Measurements from ENCODE around the gene SDCBP2. TPM values are rescaled to one million over a fixed set of nuclear protein-coding genes. Genes with fewer than 3 reads are reported as not detected.
A peak's percentile ranks its signal among the peaks of the same experiment; 100 is the strongest.
"Not testable (repeated sequence)": the region's sequence is repeated elsewhere in the genome, so short reads cannot be mapped to it uniquely, and the experiment has no call there.

Gene SDCBP2
- total RNA-seq, 1 experiment from 2014 or later: 2.0 TPM

DNA sequence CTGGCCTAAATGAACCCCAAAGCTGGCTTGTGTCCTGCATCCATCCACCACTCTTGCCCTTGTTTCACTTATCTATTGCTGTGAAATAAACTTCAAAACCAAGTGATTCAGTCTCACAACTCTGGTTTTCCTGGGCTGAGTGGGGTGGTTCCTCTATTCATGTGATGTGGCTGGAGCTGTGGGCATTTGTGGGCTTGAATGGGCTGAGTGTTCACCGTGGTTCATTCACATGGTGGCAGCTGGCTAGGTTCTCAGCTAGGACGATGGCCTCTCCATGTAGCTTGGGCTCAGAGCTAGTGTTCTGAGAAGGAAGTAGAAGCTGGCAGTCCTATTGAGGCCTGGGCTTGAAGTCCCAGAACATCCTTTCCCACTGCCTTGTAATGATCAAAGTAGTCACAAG, 33.5 kb upstream of the SDCBP2 start:
- in situ Hi-C loops (cut with HindIII; ENCODE audit: low sequenced_read_pairs): no loop called here
- no peak for DNase-seq (ENCODE audit: low spot score)

GRCh38 chr20:1360094-1360846, 31.3 kb upstream of the SDCBP2 start:
- DNase-seq (ENCODE audit: low spot score): no peak
- in situ Hi-C loops (cut with HindIII; ENCODE audit: low sequenced_read_pairs): no loop called here

GRCh38 chr20:1357921-1358671, 29.2 kb upstream of the SDCBP2 start:
- DNase-seq (ENCODE audit: low spot score): no peak
- in situ Hi-C loops (cut with HindIII; ENCODE audit: low sequenced_read_pairs): no loop called here

GRCh38 chr20:1353956-1354355, 25.0 kb upstream of the SDCBP2 start:
- no peak for DNase-seq (ENCODE audit: low spot score)
- in situ Hi-C loops (cut with HindIII; ENCODE audit: low sequenced_read_pairs): no loop called here

GRCh38 chr20:1346315-1346969, 17.5 kb upstream of the SDCBP2 start:
- DNase-seq (ENCODE audit: low spot score): no peak
- in situ Hi-C loops (cut with HindIII; ENCODE audit: low sequenced_read_pairs): no loop called here

GRCh38 chr20:1345756-1346093, 16.8 kb upstream of the SDCBP2 start:
- in situ Hi-C loops (cut with HindIII; ENCODE audit: low sequenced_read_pairs): no loop called here
- DNase-seq (ENCODE audit: low spot score): no peak

DNA sequence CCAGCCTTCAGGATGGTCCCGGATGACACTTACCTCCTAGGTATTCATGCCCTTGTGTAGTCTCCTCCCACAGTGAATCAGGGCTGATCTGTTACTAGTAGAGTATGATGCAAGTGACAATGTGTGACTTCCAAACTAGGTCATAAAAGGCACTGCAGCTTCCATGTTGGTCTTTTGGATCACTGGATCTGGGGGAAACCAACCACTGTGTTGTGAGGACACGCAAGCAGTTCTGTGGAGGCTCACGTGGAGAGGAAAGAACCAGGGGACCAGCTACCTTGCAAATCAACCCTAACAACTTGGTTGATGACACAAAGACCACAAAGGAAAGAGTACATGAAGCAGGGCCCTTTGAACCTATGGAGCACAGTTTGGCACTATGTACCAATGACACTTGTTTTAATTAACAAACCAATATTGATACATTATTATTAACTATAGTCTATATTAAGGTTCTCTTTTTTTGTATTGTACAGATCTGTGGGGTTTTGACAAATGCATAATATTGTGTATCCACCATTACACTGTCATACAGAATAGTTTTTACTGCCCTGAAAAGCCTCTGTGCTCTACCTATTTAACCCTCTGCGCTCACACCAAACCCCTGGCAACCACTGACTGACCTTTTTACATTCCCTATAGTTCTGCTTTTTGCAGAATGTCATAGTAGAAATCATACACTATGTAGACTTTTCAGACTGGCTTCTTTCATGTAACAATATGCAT, 16.3 kb upstream of the SDCBP2 start:
- in situ Hi-C loops (cut with HindIII; ENCODE audit: low sequenced_read_pairs): no loop called here
- DNase-seq (ENCODE audit: low spot score): no peak

DNA sequence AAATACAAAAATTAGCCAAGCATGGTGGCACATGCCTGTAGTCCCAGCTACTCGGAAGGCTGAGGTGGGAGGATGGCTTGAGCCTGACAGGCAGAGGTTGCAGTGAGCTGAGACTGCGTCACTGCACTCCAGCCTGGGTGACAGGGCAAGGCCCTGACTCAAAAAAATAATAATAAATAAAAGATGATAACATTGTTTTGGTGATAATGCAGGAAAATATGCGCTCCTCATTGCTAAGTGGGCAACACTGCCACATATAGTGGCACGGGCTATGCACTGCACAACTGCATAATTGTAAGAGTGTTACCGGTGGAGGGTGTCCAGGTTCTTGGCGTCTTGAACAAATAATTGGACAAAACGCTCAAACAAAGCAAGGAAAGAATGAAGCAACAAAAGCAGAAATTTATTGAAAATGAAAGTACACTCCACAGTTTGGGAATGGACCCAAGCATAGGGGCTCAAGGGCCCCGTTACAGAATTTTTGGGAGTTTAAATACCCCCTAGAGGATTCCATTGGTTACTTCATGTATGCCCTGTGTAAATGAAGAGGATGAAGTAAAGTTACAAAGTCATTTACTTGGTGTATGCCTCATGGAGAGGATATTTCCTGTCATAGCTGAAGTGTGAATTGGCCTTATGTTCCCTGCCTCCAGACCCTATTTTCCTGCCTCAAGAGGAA, 14.6 kb upstream of the SDCBP2 start:
- in situ Hi-C loops (cut with HindIII; ENCODE audit: low sequenced_read_pairs); DNase-seq (ENCODE audit: low spot score): not testable (repeated sequence)

DNA sequence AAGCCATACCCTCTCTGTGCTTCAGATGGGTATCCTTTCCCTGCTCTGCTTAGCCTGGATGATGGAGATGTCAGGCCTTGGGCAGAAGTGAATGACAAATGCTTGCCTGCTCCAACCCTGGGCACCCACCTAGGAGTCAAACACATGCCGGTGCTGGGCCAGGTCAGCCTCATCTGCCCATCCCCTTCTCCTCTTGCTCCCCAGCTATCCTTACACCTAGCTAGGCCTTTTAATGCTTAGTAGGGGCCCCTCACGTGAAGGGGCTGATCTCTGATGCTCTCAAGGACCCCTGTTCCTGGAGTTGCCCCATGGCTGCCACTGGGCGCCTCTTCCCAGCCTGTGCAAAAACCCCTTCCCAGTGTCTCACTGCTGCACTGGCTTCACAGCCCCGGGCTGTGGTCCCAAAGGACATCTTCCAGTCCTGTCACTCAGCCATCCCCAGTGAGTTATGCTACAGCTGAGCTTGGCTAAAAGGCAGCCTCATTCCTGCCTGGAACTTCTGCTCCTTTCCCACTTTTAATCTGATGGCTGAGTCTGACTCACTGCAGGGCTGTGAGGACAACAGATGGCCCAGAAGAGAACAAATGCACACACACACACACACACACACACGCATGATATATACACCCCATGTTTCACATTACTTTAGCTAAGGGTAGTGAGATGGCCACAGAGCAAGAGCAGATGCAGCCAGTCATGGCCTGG, 12.8 kb upstream of the SDCBP2 start:
- DNase-seq (ENCODE audit: low spot score): no peak
- in situ Hi-C loops (cut with HindIII; ENCODE audit: low sequenced_read_pairs): no loop called here

- in situ Hi-C loops (cut with HindIII; ENCODE audit: low sequenced_read_pairs): no loop called here
- DNase-seq (ENCODE audit: low spot score): no peak
These were observed 9.9 kb upstream of the SDCBP2 start for GRCh38 chr20:1338801-1339200.

- in situ Hi-C loops (cut with HindIII; ENCODE audit: low sequenced_read_pairs): no loop called here
- DNase-seq (ENCODE audit: low spot score): no peak
These were observed 9.2 kb upstream of the SDCBP2 start for GRCh38 chr20:1338096-1338495.

GRCh38 chr20:1337441-1337840, 8.5 kb upstream of the SDCBP2 start:
- DNase-seq (ENCODE audit: low spot score): no peak
- in situ Hi-C loops (cut with HindIII; ENCODE audit: low sequenced_read_pairs): no loop called here

GRCh38 chr20:1336699-1337367, 7.9 kb upstream of the SDCBP2 start:
- DNase-seq (ENCODE audit: low spot score): peak; percentile 64
- in situ Hi-C loops (cut with HindIII; ENCODE audit: low sequenced_read_pairs): no loop called here

- in situ Hi-C loops (cut with HindIII; ENCODE audit: low sequenced_read_pairs): no loop called here
- DNase-seq (ENCODE audit: low spot score): no peak
These were observed 7.2 kb upstream of the SDCBP2 start for GRCh38 chr20:1335961-1336698.

DNA sequence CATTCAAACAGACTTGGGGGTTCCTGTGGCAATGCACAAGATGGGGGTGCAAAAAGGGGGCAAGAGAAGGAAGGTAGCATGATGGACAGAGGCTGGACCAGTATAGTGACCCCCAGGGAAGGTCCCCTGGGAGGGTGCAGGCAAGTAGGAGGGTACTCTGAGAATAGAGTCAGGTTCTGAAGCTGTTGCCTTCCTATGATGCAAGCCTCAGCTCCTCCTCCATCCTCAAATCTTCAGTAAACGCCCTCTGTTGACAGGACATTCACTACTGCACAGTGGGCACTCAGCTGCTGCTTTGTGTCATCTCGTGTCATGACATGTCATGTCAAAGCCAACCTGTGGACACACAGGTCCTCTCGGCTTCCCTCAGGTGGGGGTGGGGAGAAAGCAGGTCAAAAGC, 5.8 kb upstream of the SDCBP2 start:
- DNase-seq (ENCODE audit: low spot score): no peak
- in situ Hi-C loops (cut with HindIII; ENCODE audit: low sequenced_read_pairs): no loop called here

GRCh38 chr20:1334370-1334731, 5.4 kb upstream of the SDCBP2 start:
- DNase-seq (ENCODE audit: low spot score): no peak
- in situ Hi-C loops (cut with HindIII; ENCODE audit: low sequenced_read_pairs): no loop called here

DNA sequence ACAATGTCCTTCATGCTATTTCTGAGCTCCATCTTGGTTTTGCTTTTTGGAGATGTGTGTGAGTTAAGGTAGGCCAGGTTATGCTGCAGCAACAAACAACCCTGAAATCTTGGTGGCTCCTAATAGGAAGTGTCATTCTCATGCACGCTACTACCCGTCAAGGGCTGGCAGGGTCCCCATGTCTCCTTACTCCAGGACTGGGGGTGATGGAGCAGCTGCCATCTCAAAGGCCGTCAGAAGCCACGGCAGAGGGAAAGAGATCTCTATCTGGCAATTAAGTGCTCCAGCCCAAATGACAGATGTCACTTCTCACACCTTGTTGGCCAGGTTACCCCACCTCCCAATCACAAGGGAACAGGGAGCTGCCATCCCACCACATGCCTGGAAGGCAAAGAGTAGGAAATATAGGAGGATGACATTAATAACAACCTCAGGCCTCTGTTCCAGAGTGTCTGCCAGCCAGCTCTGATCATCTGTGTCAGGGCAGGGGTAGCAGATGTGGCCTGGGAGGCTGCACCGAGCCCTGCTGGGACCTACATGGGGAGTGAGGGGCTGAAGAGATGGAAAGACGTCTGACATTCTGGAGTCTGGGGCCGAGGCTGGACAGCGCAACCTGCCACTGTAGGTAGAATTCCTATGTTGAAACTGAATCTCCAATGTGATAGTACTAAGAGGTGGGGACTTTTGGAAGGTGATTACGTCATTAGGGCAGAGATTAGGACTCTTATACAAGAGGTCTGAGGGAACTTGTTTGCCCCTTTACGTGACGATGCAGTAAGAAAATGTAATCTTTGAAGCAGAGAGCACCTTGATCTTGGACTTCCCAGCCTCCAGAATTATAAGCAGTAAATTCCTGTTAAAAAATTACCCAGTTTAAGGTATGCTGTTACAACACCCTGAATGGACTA, 4.8 kb upstream of the SDCBP2 start:
- no peak for DNase-seq (ENCODE audit: low spot score)
- in situ Hi-C loops (cut with HindIII; ENCODE audit: low sequenced_read_pairs): no loop called here

Measured in G401 (cell line).